ENCODE measurements around the gene SUSD5.
"Not testable (repeated sequence)": the region's sequence is repeated elsewhere in the genome, so short reads cannot be mapped to it uniquely, and the experiment has no call there.

The SUSD5 gene

DNA sequence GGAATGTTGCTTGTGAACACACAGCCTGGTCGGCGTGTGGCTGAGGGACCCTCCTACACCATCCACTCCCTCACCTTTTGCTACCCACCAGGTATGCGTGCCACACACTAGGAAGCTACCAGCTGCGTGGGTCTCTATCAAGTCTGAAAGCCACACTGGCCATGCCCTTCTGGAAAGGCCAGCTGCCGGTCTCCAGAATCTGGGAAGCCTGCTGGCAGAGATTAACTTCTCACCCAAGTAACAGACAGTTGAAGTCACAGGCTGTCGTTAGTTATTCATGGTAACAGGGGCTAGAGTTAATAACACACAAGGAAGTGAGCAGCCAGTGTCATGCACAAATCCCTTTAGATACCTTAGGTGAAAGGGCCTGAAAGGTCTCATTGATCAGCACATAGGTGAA is 48.1 kb downstream of the SUSD5 start:
- TF ChIP-seq, protein P1, sequence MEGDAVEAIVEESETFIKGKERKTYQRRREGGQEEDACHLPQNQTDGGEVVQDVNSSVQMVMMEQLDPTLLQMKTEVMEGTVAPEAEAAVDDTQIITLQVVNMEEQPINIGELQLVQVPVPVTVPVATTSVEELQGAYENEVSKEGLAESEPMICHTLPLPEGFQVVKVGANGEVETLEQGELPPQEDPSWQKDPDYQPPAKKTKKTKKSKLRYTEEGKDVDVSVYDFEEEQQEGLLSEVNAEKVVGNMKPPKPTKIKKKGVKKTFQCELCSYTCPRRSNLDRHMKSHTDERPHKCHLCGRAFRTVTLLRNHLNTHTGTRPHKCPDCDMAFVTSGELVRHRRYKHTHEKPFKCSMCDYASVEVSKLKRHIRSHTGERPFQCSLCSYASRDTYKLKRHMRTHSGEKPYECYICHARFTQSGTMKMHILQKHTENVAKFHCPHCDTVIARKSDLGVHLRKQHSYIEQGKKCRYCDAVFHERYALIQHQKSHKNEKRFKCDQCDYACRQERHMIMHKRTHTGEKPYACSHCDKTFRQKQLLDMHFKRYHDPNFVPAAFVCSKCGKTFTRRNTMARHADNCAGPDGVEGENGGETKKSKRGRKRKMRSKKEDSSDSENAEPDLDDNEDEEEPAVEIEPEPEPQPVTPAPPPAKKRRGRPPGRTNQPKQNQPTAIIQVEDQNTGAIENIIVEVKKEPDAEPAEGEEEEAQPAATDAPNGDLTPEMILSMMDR (IDR thresholded peaks at IDR 0.05; ENCODE audit: control insufficient read depth, extremely low read depth, insufficient read depth), result no peak
- H3K4me3 ChIP-seq (ENCODE audit: low read depth, low read length), result no peak overlapping the region
- no peak for DNase-seq (ENCODE audit: low read depth)

DNA sequence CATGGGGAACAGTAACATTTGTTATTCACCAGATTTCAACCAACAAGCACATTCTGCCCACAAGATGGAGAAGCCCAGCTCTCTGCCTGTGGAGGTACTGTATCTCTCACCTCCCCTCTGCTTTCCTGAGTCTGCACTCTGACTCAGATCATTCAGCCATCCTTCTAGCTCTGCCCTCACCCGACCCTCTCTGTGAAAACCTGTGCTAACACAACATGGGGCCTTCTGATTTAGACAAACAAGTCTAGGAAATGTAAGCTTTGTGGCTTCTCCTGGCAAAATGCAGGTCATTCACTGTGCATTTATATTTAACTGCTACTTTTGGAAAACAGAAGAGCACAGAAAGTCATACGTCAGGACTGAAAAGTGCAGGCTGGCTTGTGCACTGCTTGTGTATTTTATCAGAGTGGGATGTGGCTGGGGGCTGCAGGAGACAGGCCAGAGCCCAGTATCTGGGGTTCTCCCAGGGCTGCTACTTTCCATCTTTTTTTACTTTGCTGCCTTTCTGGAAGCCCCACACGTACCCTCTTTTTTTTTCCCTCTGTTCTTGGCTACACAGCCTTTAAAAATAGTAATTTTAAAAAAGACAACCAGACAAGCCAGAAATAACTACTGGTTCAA is 50.8 kb downstream of the SUSD5 start:
- no peak for DNase-seq (ENCODE audit: low read depth)
- no peak overlapping the region for H3K4me3 ChIP-seq (ENCODE audit: low read depth, low read length)
- TF ChIP-seq, protein P1 (IDR thresholded peaks at IDR 0.05; ENCODE audit: control insufficient read depth, extremely low read depth, insufficient read depth), result no peak

DNA sequence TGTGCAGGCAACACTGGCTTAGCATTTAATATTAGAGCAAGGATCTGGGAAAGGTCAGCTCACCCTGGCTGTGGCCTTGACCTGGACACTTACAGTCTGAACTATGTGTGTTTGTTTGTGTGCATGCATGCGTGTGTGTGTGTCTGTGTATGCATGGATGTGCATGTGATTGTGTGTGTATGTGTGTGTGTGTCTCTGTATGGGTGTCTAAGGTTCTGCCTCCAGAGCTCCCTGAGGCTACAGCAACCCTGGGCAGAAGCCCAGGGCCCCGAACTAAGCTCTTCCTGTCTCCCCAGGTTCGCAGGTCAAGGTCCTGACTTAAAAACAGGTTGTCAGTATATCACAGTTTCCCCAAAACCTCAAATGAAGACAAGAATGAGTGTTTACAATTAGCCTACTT is 51.3 kb downstream of the SUSD5 start:
- H3K4me3 ChIP-seq (ENCODE audit: low read depth, low read length), result no peak overlapping the region
- TF ChIP-seq, protein P1 (IDR thresholded peaks at IDR 0.05; ENCODE audit: control insufficient read depth, extremely low read depth, insufficient read depth), result no peak
- DNase-seq (ENCODE audit: low read depth), result no peak

DNA sequence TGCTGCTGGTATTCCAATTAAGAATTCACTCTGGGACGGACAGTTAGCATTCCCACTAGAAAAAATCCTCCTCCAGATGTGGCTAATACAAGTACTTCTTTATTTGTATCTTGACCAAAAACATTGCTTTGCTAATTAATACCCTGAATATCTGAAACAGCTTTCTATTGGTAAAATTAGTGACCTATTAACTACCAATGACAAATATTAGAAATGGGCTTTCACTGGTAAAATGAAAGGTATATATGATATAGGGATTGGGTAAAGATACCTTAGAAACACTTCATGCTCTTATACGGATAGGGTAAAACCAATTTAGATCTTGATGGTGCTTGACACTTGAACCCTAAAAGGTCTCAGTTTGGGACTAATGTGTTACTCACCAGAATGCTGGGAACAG is 52.5 kb downstream of the SUSD5 start:
- DNase-seq (ENCODE audit: low read depth), result no peak
- TF ChIP-seq, protein P1 (IDR thresholded peaks at IDR 0.05; ENCODE audit: control insufficient read depth, extremely low read depth, insufficient read depth), result no peak

DNA sequence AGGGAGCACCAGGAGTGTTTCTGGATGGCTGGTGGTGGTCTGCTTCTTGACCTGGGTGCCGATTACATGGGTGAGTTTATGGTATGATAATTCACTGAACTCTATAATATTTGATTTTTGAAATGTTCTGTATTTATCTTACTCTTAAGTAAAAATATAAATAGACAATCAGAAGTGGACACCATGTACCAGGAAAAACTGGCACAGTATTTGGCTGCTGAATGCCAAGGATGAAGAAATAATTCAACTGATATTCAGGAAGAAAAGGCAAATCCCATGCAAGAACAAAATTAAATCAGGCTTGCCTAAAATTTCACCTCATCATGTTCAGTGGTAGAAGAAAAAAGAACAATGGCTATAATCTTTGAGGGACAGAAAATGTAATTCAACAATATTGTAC is 53.2 kb downstream of the SUSD5 start:
- H3K4me3 ChIP-seq (ENCODE audit: low read depth, low read length), result no peak overlapping the region
- no peak for DNase-seq (ENCODE audit: low read depth)
- TF ChIP-seq, protein P1 (IDR thresholded peaks at IDR 0.05; ENCODE audit: control insufficient read depth, extremely low read depth, insufficient read depth), result no peak

More for the DNA sequence above, 52.5 kb downstream of the SUSD5 start:
- H3K4me3 ChIP-seq (ENCODE audit: low read depth, low read length), result no peak overlapping the region

DNA sequence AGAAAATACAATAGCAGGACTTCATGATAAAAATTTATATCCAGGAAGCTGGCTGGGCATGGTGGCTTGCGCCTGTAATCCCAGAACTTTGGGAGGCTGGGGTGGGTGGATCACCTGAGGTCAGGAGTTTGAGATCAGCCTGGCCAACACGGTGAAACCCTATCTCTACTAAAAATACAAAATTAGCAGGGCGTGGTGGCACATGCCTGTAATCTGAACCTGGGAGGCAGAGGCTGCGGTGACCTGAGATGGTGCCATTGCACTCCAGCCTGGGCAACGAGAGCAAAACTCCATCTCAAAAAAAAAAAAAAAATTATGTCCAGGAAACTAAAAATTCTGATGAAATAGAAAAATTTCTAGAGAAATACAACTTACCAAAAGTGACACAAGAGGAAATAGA is 56.0 kb downstream of the SUSD5 start:
- DNase-seq (ENCODE audit: low read depth); H3K4me3 ChIP-seq (ENCODE audit: low read depth, low read length): not testable (repeated sequence)

DNA sequence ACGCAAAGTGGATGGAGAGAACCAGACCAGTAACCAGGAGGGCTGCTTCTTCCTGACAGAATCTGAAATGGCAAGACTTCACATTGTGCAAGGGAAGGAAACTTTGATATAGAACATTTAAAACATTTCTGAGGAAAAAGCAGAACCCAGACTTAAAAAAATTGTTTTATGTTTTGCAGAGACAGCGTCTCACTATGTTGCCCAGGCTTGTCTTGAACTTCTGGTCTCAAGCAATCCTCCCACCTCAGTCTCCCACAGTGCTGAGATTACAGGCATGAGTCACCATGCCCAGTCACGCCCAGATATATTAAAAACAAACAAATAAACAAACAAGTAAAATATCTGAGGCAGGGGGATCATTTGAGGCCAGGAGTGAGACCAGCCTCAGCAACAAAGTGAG is 58.6 kb downstream of the SUSD5 start:
- TF ChIP-seq, protein P1 (IDR thresholded peaks at IDR 0.05; ENCODE audit: control insufficient read depth, extremely low read depth, insufficient read depth), result no peak
- no peak for DNase-seq (ENCODE audit: low read depth)
- no peak overlapping the region for H3K4me3 ChIP-seq (ENCODE audit: low read depth, low read length)
